CD4-positive, alpha-beta T cell treated with Interleukin-17A for 4 hours (primary cell): ENCODE data around the gene PEAK1.

Source experiments
- DNase-seq: peaks from one replicate; pipeline ENCODE4 v3.0.0-alpha.2; 2020; ENCODE audit warnings: mixed read lengths

Gene PEAK1, protein sequence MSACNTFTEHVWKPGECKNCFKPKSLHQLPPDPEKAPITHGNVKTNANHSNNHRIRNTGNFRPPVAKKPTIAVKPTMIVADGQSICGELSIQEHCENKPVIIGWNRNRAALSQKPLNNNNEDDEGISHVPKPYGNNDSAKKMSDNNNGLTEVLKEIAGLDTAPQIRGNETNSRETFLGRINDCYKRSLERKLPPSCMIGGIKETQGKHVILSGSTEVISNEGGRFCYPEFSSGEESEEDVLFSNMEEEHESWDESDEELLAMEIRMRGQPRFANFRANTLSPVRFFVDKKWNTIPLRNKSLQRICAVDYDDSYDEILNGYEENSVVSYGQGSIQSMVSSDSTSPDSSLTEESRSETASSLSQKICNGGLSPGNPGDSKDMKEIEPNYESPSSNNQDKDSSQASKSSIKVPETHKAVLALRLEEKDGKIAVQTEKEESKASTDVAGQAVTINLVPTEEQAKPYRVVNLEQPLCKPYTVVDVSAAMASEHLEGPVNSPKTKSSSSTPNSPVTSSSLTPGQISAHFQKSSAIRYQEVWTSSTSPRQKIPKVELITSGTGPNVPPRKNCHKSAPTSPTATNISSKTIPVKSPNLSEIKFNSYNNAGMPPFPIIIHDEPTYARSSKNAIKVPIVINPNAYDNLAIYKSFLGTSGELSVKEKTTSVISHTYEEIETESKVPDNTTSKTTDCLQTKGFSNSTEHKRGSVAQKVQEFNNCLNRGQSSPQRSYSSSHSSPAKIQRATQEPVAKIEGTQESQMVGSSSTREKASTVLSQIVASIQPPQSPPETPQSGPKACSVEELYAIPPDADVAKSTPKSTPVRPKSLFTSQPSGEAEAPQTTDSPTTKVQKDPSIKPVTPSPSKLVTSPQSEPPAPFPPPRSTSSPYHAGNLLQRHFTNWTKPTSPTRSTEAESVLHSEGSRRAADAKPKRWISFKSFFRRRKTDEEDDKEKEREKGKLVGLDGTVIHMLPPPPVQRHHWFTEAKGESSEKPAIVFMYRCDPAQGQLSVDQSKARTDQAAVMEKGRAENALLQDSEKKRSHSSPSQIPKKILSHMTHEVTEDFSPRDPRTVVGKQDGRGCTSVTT (N-terminal part only)

GRCh38 chr15:77419836-77420609 is at the start of gene PEAK1:
Gene PEAK1 (minus strand): TSS chr15:77420104. CDS start chr15:77181926, 238,178 bp downstream.
- peak; percentile 100 for DNase-seq

- no peak for DNase-seq
These were observed 49.0 kb upstream of the PEAK1 start for GRCh38 chr15:77468896-77469295.

GRCh38 chr15:77466521-77466920 is 46.6 kb upstream of the PEAK1 start:
- no peak for DNase-seq

DNA sequence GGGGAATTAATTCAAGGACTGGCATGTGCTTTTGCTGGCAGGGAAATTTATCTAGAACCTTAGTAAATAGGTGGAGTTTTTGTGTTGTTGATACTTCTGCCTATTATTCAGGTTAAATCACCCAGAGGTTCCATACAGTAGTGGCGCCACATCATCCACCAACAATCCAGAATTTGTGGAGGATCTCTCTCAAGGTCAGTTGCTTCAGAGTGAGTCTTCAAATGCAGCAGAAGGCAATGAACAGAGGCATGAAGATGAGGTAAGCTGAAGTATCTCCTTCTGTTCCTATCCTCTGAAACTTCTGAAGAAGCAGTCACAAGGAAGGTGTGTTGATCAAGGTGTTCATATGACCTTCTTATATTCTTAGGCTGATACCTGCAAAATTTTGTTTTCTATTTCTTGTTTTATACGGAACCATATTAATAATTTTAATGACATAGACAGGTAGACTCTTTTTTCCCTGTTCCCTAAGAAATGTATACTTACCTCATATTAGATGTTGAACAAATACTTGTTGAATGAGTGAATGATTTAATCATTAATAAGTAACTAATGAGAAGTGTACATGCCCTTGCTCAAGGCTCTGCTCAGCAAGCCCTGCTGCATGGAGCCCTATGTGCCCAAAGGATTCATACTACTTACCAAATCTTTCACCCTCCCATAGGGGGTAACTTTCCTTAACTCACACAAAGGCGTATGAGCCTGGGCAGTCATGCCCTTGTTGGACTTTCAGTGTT is 44.4 kb upstream of the PEAK1 start:
- DNase-seq, result no peak

- no peak for DNase-seq
These were observed 41.6 kb upstream of the PEAK1 start for GRCh38 chr15:77461486-77461885.

DNA sequence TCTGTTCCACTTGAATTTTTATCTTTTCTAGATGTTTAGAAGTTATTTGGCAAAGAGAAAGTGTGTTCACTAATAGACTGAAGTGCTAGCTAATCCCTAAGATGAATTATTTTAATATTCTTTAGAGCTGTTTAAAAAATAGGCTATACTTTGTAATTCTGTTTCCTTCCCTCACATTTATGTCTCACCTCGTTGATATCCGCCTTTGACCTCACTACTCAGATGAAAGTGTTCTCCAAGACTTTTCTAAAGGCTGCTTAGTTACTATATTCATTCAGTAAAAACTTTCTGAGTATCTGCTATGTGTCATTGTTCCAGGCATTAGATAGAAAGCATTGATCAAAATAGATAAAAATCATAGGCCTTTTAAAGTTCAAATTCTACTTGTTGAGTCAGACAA is 39.1 kb upstream of the PEAK1 start:
- no peak for DNase-seq

GRCh38 chr15:77457905-77458265 is 38.0 kb upstream of the PEAK1 start:
- no peak for DNase-seq

GRCh38 chr15:77457191-77457904 is 37.4 kb upstream of the PEAK1 start:
- DNase-seq, result no peak

DNA sequence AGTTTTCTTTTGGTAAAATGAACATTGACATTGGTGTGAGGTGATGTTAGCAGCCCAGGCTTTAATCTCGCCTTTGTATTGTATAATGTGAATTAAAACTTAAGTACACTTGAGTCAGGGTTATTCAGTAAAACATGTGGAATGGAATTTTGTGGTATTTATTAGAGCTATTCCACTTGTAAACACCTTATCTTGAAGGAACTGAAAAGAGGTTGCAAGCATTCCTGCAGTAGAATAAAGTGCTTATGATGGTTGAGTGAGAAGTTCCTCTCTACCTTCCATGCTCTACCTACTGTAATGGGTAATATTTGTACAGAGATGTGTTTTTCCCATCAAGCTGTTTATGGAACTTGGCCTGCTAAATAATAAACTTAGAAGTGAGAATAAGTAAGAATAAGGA is 36.8 kb upstream of the PEAK1 start:
- DNase-seq, result no peak

- DNase-seq, result no peak
These were observed 35.9 kb upstream of the PEAK1 start for GRCh38 chr15:77455696-77456321.

DNA sequence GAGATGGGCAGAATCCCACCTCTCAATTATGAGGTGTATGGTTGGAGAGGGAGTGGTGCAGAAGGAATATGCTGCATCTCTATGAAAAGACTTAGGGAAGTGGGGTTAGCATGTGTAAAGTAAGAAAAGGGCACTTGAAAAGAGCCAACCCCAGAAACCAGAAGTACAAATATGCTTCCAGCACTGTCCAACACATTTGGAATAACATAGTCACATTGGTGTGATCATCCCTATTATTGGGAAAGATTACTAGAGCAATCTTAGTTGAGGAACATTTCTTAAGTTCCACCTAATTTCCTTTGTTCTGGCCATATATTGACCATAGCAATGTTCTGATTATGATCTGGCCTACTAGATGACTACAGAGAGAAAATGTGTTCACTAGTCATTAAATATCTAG is 35.0 kb upstream of the PEAK1 start:
- no peak for DNase-seq

- no peak for DNase-seq
These were observed 34.4 kb upstream of the PEAK1 start for GRCh38 chr15:77454265-77454664.

DNA sequence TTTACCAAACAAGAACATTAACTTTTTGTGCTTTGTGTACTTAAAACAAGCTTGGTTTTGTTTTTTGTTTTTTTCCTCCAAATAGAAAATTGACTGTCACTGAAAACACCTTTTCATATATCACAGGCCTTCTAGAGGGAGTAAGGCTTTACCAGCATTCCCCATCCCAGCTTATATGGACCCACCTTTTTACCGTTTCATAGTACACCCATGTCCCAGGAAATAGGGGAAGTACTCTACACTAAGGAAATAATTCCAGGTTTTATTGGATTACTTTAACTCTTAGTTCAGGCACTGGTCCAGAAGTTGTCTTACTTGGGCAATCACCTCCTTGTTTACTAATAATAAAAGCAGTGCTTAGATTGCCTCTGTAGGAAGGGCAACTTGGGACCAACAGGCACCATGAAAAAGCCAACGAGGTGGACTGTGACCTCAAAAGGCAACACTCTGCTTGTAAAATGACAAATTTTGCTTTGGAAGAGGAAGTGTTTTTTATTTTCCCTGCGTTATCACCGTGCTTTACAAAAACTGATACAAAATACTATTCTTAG is 27.0 kb upstream of the PEAK1 start:
- no peak for DNase-seq

- DNase-seq, result no peak
These were observed 20.6 kb upstream of the PEAK1 start for GRCh38 chr15:77440378-77440999.

DNA sequence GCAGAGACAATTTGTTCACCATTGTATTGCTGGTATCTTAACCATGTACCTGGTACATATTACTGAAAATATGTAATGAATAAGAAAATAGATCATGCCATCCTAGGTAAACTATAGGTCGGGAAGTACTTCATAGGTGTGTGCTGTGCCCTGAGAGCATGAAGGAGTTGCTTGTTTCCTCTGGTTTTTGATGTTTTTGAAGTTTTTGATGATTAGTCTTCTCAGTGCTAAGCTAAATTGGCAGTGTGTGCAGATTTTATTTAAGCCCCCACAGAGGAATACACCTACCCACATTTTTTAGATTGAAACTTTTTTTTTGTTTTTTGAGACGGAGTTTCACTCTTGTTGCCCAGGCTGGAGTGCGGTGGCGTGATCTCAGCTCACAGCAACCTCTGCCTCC is 17.4 kb upstream of the PEAK1 start:
- DNase-seq, result no peak

DNA sequence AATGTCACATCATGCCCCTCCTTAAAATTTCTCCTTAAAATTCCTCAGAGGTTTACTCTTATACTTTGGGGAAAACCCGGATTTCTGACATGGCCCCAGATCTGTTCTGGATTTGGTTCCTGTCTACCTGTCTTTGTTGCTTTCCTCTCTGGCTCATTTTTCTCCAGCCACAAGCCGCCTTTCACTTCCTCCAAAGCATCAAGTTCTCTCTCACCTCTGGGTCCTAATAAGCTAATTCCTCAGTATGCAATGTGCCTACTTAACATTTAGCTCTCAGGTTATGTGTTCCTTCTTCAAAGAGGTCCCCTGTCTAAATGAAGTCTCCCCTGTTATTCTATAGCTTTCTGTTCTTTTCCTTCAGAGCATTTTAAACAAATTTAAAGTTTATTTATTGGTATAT is 16.9 kb upstream of the PEAK1 start:
- DNase-seq, result no peak

DNA sequence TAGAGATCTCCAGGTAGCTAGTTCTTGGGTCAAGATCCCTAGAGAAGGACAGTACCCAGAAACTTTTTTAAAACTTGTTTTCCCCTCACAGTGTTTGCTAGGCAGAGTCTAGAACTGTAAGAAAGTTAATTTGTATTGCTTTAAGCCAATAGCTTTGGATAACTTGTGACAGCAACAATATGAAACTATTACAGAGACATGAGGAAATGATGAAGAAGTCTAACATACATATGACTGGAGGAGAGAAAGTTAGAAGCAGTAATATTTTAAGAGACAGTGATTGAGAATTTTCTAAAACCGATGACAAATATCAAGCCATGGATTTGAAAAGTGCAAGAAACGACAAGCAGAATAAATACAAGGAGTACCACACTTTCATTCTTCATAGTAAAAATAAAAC is 10.7 kb upstream of the PEAK1 start:
- no peak for DNase-seq

DNA sequence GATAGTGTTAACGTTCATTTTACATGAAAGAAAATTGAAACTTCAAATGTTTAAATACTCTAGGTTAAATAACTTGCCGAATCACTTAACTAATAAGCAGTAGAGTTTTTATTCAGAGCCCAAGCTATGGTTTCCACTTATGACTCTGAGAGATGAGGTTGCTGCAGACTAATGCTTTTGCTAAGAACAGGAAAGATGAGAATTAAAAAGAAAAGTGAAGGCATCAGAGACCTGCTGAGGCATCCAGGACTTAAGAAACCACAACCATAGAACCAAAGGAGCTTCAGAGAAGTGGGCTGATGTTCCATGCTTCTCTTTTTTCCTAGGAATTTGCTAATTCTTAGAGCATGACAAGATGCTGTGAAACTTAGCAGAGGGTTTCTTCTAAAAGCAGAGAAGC is 10.3 kb upstream of the PEAK1 start:
- no peak for DNase-seq

DNA sequence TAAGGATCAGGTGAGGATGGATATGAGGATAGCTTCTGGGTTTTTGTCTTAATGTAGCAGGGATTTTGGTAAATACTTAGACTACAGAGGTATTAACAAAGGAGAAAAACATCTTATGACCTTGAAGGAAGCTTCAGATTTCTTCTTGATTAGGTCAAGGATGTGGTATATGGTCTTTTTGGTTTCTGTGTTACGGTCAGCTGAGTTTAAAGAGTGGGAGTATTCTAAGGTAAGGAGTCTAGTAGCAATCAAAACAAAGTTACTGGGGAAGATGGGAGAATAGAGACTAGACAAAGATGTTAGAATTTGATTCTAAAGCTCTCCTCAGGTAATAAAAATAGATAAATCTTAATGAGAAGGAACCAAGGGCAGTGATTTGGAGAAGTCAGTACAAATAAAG is 7.0 kb upstream of the PEAK1 start:
- no peak for DNase-seq

- DNase-seq, result no peak
These were observed 6.5 kb upstream of the PEAK1 start for GRCh38 chr15:77426377-77426776.
